GM21367 (cell line): ENCODE measurements around the gene TRABD.
"Not testable (repeated sequence)": the region's sequence is repeated elsewhere in the genome, so short reads cannot be mapped to it uniquely, and the experiment has no call there.

Experiments
- ATAC-seq: cut with Tn5 transposase; IDR thresholded peaks from one replicate; pipeline ENCODE4 v1.9.1; 2021; ENCODE audit not compliant: unreplicated experiment

The TRABD gene

DNA sequence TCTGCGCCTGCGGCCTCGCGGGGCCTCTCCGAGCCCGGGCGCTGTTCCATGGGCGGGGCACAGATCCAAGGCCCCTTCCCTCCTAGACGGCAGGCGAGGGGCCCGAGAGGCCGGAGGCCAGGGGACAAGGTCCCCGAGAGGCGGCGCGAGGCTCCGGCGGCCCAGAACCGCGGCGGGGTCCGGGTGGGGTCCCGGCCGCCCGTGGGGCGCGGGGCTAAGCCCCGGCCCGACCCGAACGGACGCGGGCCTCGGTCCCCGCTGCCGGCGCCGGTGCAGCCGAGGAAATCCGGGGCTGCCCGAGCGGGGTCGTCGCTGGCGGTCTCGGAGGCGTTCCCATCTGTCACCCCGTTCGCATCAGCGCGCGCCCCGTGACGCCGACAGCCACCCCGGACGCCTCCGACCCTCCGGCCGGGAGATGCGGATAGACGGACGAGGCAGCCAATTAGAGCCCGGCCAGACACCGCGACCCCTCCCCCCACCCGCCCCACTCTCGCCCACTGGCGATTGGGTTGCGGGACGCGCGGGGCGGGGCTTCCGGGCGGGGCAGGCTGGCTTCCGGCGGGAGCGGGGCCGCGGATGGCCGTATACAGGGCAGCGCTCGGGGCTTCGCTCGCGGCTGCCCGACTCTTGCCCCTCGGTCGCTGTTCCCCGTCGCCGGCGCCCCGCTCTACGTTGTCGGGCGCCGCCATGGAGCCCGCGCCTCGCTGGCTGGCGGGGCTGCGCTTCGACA lies 14.9 kb downstream of the TRABD start, which contains the start of gene SELENOO:
Gene SELENOO (plus strand): TSS at position 551 of the 730 bp plus-strand sequence. CDS start 26 bp downstream, at position 577.
- peak; percentile 45 for ATAC-seq

DNA sequence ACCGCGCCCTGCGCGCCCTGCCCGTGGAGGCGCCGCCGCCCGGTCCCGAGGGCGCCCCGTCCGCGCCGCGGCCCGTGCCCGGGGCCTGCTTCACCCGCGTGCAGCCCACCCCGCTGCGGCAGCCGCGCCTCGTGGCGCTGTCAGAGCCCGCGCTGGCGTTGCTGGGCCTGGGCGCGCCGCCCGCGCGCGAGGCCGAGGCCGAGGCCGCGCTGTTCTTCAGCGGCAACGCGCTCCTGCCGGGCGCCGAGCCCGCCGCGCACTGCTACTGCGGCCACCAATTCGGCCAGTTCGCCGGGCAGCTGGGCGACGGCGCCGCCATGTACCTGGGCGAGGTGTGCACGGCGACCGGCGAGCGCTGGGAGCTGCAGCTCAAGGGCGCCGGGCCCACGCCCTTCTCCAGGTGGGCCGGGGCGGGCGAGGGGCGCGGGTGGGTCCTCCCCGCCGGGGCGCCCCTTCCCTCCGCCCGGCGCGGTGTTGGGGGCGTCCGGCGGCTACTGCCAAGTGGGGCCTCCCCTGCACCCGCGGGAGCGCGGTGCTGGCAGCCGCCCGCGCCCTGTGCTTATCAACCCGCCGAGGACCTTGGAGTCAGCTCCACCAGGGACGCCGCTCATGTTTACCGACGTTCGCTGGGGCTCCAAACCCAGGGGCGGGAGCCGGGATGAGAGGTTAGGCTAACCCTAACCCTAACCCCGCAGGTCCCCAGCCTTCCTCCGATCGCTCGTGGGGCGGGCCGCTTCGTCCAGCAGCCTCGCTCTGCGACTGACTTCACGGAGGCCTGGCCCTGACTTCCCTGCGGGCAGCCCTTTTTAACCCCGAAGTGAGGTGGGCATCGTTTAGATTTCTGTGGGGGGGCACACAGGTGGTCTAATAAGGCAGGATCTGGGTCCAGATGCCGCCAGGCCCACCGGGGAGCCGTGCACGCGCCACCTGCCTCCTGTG lies 15.7 kb downstream of the TRABD start:
- ATAC-seq: peak; percentile 15

DNA sequence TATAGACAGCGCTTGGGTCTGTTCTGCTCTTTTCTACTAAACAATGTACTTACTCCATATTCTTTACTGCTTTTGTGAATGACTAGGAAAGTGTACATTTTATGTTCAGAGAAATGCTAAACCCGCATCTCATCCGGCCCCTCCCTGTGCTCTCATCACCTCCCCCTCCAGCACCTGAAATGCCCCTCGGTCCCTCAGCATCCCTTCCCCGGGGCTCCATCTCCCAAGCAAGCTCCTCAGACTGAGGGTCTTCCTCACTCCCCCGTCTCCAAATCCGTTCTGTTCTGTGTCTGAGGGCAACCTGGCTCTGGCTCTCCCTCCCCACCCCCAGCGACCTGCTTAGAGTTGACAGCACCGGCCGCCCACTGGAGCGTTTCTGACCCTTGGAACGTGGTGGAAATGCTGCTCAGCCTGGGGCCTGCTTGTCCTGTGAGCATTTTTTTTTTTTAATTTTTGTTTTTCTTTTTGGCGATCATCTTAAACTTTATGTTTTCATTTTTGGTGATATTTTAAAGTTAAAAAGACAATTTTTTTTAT lies 16.5 kb downstream of the TRABD start:
- ATAC-seq: no peak

DNA sequence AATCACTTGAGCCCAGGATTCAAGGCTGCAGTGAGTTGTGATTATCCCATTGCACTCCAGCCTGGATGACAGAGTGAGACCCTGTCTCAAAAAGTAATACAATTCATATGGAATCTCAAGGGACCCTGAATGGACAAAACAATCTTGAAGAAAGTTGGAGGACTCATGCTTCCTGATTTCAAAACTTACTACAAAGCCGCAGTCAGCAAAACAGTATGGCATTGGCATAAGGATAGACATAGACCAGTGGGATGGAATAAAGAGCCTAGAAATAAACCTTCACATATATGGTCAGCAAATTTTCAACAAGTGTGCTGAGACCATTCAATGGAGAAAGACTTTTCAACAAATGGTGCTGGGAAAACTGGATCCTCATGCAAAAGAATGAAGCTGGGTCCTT lies 17.6 kb downstream of the TRABD start:
- no peak for ATAC-seq

DNA sequence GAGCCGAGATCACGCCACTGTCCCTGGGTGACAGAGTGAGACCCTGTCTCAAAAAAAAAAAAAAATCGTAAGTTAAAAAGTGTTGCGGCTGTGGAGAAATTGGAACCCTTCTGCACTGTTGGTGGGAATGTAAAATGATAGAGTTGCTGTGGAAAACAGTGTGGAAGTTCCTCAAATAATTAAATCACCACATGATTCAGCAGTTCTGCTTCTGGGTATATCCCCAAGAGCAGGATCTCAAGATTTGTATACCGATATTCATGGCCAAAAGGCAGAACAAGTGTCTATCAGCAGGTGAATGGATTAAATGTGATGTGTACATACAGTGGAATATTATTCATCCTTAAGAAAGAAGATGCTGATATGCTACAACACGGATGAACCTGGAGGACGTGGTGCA lies 18.9 kb downstream of the TRABD start:
- no peak for ATAC-seq

DNA sequence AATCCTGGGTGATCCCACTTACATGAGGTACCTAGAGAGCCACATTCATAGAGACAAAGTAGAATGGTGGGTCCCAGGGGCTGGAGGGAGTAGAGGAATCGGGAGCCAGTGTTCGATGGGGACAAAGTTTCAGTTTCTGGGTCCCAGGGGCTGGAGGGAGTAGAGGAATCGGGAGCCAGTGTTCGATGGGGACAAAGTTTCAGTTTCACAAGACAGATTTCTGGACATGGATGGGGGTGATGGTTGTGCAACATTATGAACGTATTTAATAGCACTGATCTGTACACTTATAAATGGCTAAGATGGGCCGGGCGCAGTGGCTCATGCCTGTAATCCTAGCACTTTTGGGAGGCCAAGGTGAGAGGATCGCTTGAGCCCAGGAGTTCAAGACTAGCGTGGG lies 19.3 kb downstream of the TRABD start:
- not testable (repeated sequence) for ATAC-seq

DNA sequence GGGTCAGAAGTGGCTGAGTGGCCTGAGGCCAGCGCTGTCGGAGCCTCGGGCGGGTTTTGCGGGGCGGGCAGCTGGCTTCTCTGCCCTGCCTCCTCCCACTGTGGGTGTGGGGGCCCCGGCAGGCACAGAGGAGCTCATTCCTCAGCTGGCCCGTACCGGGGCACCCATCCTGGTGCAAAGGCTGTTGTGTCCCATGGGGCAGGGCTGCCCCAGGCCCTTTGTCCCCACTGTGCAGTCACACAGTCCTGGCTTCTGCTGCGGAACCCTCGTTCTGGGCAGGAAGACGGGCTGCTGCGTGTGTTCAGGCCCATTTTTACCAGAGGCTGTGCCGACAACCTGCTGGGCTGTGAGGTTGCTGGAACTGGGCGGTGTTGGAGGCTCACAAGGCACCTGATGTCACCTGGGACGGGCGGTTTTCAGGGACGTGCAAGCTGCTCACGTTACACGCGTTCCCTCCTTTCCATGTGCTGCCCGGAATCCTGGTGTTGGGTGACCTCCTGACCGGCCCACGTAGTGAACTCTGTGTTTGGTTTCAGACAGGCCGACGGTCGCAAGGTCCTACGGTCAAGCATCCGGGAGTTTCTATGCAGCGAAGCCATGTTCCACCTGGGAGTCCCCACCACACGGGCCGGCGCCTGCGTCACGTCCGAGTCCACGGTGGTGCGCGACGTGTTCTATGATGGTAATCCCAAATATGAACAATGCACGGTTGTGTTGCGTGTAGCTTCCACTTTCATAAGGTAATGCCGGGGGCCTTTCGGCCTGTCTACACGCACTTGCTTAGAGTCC lies 20.3 kb downstream of the TRABD start:
- no peak for ATAC-seq

DNA sequence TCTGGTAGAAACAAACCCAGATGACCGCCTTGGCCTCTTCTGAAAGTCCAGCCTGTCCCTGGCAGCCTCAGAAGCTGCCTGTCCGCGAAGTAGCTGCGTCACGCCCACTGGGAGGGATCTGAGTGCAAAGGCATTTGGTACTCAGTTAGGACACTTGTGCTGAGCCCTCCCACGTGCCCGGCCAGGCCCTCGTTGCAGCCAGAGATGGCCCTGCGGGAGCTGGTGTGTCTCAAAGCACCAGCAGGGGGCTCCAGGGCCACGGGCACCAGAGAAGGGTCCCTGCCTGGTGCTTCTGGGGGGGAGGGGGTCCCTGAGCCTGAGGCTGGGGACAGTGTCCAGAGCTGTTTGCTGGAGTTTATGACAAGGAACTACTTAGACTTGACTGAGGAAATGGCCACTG lies 20.9 kb downstream of the TRABD start:
- no peak for ATAC-seq

DNA sequence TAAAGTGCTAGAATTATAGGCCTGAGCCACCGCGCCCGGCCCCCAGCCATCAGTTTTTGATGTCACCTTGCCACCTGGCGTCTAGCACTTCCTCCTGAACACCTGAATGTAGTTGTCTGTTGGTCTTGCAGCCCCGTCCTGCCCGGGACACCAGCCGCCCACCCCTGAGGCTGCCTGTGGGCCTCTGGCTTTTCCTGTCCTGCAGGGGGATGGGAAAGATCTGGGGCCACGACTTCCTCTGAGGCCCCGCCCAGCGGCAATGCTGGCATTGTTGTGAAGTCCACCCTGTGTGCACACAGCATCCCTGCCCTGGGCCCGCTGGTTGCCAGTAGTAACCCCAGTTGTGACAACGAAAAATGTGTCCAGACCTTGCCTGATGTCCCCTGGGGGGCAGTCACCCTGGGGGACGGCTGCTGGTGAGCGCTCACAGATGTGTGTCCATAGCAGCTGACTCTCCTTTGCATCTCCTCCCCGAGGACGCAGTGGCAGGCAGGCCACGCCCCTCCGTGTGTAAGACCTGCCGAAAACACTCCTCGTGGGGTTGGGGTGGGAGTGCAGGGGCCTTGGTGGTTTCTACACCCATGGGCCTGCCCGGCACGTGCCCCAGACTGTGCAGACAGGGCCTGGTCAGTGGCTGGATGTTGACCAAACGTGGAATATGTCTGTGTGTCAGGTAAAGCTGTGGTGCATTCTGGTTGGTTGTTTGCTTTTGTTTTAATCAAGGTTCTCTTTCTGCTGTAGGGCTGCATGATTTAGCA lies 21.8 kb downstream of the TRABD start:
- ATAC-seq: no peak

DNA sequence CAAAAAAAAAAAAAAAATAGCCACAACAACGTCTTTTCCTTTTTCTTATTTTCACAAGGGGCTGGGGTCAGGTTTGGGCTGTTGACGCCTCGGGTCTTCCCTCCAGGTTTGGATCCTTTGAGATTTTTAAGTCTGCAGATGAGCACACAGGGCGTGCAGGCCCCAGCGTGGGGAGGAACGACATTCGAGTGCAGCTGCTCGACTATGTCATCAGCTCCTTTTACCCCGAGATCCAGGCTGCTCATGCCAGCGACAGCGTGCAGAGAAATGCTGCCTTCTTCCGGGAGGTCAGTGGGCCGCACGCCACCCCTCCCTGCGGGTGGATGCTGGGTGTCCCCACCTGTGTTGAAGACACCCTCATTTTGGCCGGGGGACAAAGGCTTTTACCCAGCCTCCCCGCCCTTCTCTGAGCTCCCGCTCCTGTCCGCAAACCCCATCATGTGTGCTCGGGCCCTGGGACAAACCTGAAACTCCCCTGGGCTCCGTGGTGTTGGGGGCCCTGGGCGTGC lies 22.8 kb downstream of the TRABD start:
- no peak for ATAC-seq

DNA sequence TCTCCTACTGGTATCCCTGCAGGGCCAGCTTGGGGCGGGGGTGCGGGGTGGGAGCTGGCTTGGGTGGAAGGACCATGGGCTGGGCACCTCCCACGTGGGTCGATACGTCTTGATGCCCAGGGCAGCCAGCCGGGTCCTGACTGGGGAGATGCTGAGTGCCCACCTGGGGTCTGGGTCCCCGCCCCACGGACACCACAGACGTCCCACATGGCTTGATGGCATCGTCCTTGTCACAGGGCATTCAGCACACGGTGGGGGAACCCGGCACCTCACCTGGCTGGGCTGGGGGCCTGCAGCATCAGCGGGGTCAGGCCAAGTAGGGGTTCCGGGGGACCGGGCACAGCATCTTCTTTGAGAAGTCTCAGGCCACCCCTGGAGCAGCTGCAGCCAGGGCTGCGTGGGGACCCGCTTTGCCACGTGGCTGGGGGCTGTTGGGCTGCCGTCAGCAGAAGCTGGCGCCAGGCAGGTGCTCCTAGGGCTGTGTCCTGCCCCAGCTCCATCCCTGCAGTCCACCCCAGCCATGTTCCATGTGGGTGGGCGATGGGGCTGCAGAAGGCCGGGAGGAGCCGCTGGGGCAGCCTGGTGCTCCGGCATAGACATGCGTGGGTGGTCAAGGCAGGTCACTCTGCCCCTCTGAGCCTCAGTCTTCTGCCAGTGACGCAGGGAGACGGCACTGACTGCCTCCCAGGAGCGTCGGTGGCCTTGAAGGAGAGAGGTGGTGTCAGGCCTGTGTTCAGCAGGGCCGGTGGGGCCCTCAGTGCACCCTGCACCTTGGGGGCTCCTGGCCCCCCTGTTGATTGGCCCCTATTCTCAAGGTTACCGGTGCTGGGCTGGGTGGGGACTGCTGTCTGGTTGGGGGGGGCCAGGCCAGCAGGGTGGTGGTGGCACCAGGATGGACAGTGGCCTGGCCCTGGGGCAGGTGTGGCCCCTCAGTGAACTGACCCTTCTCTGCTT lies 23.5 kb downstream of the TRABD start:
- ATAC-seq: no peak

DNA sequence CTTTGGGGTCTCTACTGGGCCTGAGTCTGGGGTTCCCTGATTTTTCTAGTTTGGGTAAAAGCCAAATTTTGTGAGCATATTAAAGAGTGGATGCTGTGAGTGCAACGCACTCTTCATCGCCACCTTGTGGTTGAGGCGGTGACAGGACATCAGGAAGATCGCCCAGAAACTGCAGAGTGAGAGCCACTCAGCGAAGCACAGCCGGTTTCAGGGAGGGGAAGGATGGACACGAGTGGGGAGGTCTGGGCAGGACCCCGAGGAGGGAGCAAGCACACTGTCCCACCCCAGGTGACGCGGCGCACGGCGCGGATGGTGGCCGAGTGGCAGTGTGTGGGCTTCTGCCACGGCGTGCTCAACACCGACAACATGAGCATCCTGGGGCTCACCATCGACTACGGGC lies 24.2 kb downstream of the TRABD start:
- no peak for ATAC-seq

DNA sequence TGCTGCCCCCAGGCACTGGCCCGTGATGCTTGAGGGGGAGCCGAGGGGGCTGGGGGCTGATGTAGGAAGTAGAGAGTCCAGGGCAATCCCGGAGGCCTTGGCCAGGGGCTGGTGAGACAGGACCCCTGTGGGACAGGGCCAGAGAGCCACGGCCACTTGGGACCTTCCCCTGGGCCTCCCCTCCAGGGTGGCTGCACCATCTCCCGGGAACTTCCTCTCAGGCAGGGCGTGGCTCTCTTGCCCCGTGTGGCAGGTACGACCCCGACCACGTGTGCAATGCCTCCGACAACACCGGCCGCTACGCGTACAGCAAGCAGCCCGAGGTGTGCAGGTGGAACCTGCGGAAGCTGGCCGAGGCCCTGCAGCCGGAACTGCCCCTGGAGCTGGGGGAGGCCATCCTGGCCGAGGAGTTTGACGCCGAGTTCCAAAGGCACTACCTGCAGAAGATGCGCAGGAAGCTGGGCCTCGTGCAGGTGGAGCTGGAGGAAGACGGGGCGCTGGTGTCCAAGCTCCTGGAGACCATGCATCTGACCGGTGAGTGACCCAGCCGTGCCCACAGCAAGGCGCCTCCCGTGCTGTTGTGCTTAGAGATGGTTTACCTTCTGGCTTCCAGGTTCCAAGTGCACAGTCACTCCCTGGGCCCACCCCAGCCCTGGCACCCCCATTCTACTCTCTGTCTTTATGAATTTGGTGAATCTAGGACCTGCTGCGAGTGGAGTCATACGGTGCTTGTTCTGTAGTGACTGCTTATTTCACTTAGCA lies 24.8 kb downstream of the TRABD start:
- no peak for ATAC-seq

DNA sequence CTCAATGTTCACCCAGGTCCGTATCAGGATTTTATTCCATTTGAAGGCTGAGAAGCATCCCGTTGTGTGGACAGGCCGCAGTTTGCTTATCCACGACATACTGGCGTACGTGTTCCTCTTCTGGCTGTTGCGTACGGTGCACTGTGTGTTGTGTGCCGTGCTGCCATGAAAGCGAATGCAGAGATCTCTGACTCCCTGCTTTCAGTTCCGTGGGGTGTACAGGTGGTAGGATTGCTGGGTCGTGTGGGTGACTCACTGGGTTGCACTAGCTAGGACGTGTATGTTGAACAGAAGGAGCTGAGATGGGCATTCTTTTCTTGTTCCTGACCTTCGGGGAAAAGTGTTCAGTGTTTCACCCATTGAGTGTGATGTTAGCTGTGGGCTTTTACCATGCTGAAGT lies 25.4 kb downstream of the TRABD start:
- ATAC-seq: no peak

DNA sequence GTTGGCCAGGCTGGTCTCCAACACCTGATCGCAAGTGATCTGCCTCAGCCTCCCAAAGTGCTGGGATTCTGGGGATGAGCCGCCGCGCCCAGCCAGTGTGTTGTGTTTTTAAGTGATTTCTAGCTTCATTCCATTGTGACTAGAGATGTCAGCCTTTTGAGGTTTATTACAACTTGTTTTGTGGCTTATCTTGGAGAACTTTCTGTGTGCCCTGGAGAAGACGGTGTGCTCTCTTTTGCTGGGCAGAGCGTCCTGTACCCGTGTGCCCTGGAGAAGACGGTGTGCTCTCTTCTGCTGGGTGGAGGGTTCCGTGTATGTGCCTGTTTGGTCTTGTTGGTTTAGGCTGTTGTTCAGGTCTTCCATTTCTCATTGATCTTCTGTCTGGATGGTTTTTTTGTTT lies 27.6 kb downstream of the TRABD start:
- ATAC-seq: no peak

DNA sequence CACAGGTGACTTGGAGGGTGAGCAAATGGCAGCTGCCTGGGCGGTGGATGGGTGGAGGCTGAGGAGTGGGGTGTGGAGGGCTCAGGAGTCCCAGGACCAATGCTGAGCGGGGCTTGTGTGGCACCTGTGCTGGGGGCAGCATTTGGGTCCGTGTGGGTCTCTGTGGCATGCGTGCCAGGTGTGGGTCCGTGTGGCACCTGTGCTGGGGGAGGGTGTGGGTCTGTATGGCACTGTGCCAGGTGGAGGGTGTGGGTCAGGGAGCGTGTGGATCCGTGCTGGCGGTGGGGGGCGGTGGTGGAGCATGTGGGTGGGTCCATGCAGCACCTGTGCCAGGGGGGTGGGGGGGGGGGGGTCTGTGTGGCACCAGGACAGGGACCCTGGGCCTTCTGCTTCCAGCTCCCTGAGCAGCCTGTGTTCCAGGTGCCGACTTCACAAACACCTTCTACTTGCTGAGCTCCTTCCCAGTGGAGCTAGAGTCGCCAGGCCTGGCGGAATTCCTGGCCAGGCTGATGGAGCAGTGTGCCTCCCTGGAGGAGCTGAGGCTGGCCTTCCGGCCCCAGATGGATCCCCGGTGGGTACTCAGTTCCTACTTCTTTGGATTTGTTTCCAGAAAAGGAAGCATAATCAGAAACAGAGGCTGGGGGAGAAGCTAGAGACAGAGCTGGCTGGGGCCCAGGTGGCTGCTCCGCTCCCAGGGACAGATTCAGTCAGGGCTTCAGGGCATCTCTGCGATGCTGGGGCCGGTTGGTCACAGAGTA lies 29.8 kb downstream of the TRABD start:
- no peak for ATAC-seq

DNA sequence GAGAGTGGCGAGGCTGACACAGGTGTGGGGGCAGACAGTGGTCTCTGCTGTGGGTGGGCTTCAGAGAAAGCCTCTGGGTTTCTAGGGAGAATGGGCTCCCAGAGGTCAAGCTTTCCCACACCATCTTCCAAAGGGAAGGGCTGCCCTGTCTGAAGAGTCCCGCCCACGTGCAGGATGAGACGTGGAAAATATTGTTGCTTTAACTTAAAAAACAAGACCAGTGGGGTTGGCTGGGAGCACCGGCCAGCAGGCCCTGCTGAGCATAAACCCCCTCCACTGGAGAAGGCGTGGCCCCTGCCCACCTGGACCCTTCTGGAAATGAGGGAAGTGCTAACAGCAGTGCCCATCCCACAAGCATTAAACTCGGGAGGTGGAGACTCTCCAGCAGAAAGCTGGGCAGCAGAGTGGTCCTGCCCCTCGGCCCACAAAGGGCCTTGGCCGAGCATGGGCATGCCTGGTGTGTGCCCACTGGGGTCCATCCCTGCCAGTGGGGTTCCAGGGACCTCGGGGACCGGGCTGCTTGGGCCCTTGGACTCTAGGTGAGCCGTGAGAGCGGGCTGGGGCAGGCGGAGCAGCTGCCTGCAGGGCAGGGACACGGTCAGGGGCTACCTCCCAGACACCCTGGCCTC lies 30.5 kb downstream of the TRABD start:
- ATAC-seq: no peak
